Muscle of leg (tissue), 11 donors: Measurements from ENCODE around the gene ASB2. TPM values are rescaled to one million over a fixed set of nuclear protein-coding genes. Genes with fewer than 3 reads are reported as not detected.
A peak's percentile ranks its signal among the peaks of the same experiment; 100 is the strongest.

Experiments
- DNase-seq: peaks from one replicate; pipeline ENCODE4 v3.0.0; 2013
- H3K27ac ChIP-seq: one replicate; pipeline ENCODE4 v1.5.1; 2013; ENCODE audit warnings: mild to moderate bottlenecking, low read length, control low read depth
- H3K27me3 ChIP-seq: one replicate; pipeline ENCODE4 v1.6.1; 2013; ENCODE audit warnings: low read length; ENCODE audit not compliant: control insufficient read depth, insufficient read depth
- H3K36me3 ChIP-seq: one replicate; pipeline ENCODE4 v1.6.1; 2013; ENCODE audit warnings: low read length; ENCODE audit not compliant: control insufficient read depth, insufficient read depth
- H3K4me1 ChIP-seq: one replicate; pipeline ENCODE4 v1.6.1; 2013; ENCODE audit warnings: low read length; ENCODE audit not compliant: control insufficient read depth, insufficient read depth
- H3K4me3 ChIP-seq: one replicate; pipeline ENCODE4 v1.5.1; 2013; ENCODE audit warnings: low read length, control low read depth
- H3K9me3 ChIP-seq: replicated peaks from 2 replicates; pipeline ENCODE4 v1.6.1; 2013; ENCODE audit warnings: low read depth, low read length; ENCODE audit not compliant: control insufficient read depth
- WGBS: methylation state at CpG from one replicate; pipeline ENCODE4 v1.1.5; 2013; ENCODE audit warnings: missing lambda C conversion rate; ENCODE audit not compliant: insufficient coverage; 5-methylcytosine and 5-hydroxymethylcytosine counted together
- polyA plus RNA-seq, 8 donors: library from polyadenylated mRNA; unstranded; fragments of 120-200 nt; gene quantifications; one replicate each; pipeline versions ENCODE4 v1.2.1 to v1.2.3, GENCODE V29; 2013; ENCODE audit warnings: inconsistent platforms in 1 of 8, low replicate concordance in 1 of 8; ENCODE audit not compliant: insufficient read length in 8 of 8, insufficient read depth in 1 of 8
- total RNA-seq: library from RNA; stranded (reverse); fragments of 120-200 nt; gene quantifications from one replicate; pipeline ENCODE4 v1.2.4, GENCODE V29; 2013

Gene ASB2
- total and polyA plus RNA-seq, 9 donors, result 15.0 to 32.3 (median 23.0) TPM

- peak; percentile 66 for DNase-seq
- Histone ChIP-seq H3K27ac (no peak overlapping the region), H3K4me3 (no peak overlapping the region)
Observed at GRCh38 chr14:93994919-93995682, 18.7 kb upstream of the ASB2 start.

GRCh38 chr14:93993382-93993781, 17.0 kb upstream of the ASB2 start:
- H3K27me3 ChIP-seq, result peaks cover 7% of the 10 kb centered on the region
- no peak for DNase-seq
- H3K9me3 ChIP-seq, result no peaks in the 10 kb centered on the region
- H3K27ac ChIP-seq, result no peak overlapping the region
- no peaks in the 10 kb centered on the region for H3K36me3 ChIP-seq
- H3K4me3 ChIP-seq, result no peak overlapping the region
- peaks cover 36% of the 10 kb centered on the region for H3K4me1 ChIP-seq
- WGBS, result 77% methylated on average over 3 of the region's 6 CpGs

More at GRCh38 chr14:93994919-93995682, 18.7 kb upstream of the ASB2 start:
- Histone ChIP-seq H3K4me1 (peaks cover 44% of the 10 kb centered on the region), H3K27me3 (peaks cover 7% of the 10 kb centered on the region), H3K9me3 (no peaks in the 10 kb centered on the region), H3K36me3 (no peaks in the 10 kb centered on the region)
- 50% methylated on average over 11 of the region's 13 CpGs for WGBS

GRCh38 chr14:93991649-93992048, 15.3 kb upstream of the ASB2 start:
- no peak for DNase-seq
- H3K4me3 ChIP-seq, result no peak overlapping the region
- H3K27me3 ChIP-seq, result peaks cover 5% of the 10 kb centered on the region
- H3K27ac ChIP-seq, result no peak overlapping the region
- H3K9me3 ChIP-seq, result no peaks in the 10 kb centered on the region
- H3K36me3 ChIP-seq, result no peaks in the 10 kb centered on the region
- WGBS, result 92% methylated on average over 3 of the region's 4 CpGs
- H3K4me1 ChIP-seq, result peaks cover 33% of the 10 kb centered on the region

- H3K36me3 ChIP-seq, result no peaks in the 10 kb centered on the region
- H3K27me3 ChIP-seq, result peaks cover 4% of the 10 kb centered on the region
- DNase-seq, result no peak
- WGBS, result 81% methylated on average over 5 of the region's 10 CpGs
- H3K4me3 ChIP-seq, result no peak overlapping the region
- peaks cover 33% of the 10 kb centered on the region for H3K4me1 ChIP-seq
- H3K27ac ChIP-seq, result no peak overlapping the region
- no peaks in the 10 kb centered on the region for H3K9me3 ChIP-seq
Observed at GRCh38 chr14:93991212-93991611, 14.8 kb upstream of the ASB2 start.

GRCh38 chr14:93989939-93990338, 13.6 kb upstream of the ASB2 start:
- Histone ChIP-seq H3K36me3 (no peaks in the 10 kb centered on the region), H3K9me3 (no peaks in the 10 kb centered on the region), H3K4me3 (no peak overlapping the region), H3K27me3 (peaks cover 2% of the 10 kb centered on the region), H3K27ac (no peak overlapping the region), H3K4me1 (peaks cover 32% of the 10 kb centered on the region)
- DNase-seq, result no peak
- 38% methylated on average over 1 of the region's 4 CpGs for WGBS

GRCh38 chr14:93987815-93988476, 11.6 kb upstream of the ASB2 start:
- Histone ChIP-seq H3K27ac (no peak overlapping the region), H3K9me3 (no peaks in the 10 kb centered on the region), H3K27me3 (peaks cover 2% of the 10 kb centered on the region), H3K4me1 (peaks cover 45% of the 10 kb centered on the region), H3K4me3 (no peak overlapping the region), H3K36me3 (no peaks in the 10 kb centered on the region)
- 63% methylated on average over 3 of the region's 3 CpGs for WGBS
- DNase-seq, result no peak

- H3K27ac ChIP-seq, result peak overlapping the region; percentile 79
- H3K27me3 ChIP-seq, result no peaks in the 10 kb centered on the region
- H3K9me3 ChIP-seq, result no peaks in the 10 kb centered on the region
- no peak for DNase-seq
- 74% methylated on average over 7 of the region's 12 CpGs for WGBS
- no peaks in the 10 kb centered on the region for H3K36me3 ChIP-seq
- H3K4me1 ChIP-seq, result peaks cover 50% of the 10 kb centered on the region
- H3K4me3 ChIP-seq, result no peak overlapping the region
Observed at GRCh38 chr14:93987376-93987775, 11.0 kb upstream of the ASB2 start.

GRCh38 chr14:93986955-93987354, 10.6 kb upstream of the ASB2 start:
- Histone ChIP-seq H3K27ac (peak overlapping the region; percentile 79), H3K36me3 (no peaks in the 10 kb centered on the region), H3K4me1 (peaks cover 54% of the 10 kb centered on the region), H3K4me3 (no peak overlapping the region), H3K9me3 (no peaks in the 10 kb centered on the region), H3K27me3 (no peaks in the 10 kb centered on the region)
- 46% methylated on average over 9 of the region's 9 CpGs for WGBS
- DNase-seq, result peak; percentile 75

- no peak overlapping the region for H3K4me3 ChIP-seq
- no peaks in the 10 kb centered on the region for H3K9me3 ChIP-seq
- peaks cover 74% of the 10 kb centered on the region for H3K4me1 ChIP-seq
- H3K36me3 ChIP-seq, result no peaks in the 10 kb centered on the region
- H3K27ac ChIP-seq, result no peak overlapping the region
- DNase-seq, result peak; percentile 28
- H3K27me3 ChIP-seq, result no peaks in the 10 kb centered on the region
- WGBS, result 30% methylated on average over 6 of the region's 7 CpGs
Observed at GRCh38 chr14:93984987-93985410, 8.6 kb upstream of the ASB2 start.

- DNase-seq, result no peak
Observed at GRCh38 chr14:93984070-93984469, 7.7 kb upstream of the ASB2 start.

More at GRCh38 chr14:93984070-93984469, 7.7 kb upstream of the ASB2 start:
- Histone ChIP-seq H3K36me3 (no peaks in the 10 kb centered on the region), H3K4me3 (no peak overlapping the region), H3K27me3 (no peaks in the 10 kb centered on the region), H3K9me3 (no peaks in the 10 kb centered on the region), H3K27ac (no peak overlapping the region), H3K4me1 (peaks cover 75% of the 10 kb centered on the region)
- 83% methylated on average over 2 of the region's 3 CpGs for WGBS
